ENCODE data around the gene UIMC1. TPM values are rescaled to one million over a fixed set of nuclear protein-coding genes. Genes with fewer than 3 reads are reported as not detected.

The UIMC1 gene
- polyA plus RNA-seq, 1 donor (not counting 4 experiments of a cell fraction or from before 2014, with no cell fraction given) = 29.0 TPM

DNA sequence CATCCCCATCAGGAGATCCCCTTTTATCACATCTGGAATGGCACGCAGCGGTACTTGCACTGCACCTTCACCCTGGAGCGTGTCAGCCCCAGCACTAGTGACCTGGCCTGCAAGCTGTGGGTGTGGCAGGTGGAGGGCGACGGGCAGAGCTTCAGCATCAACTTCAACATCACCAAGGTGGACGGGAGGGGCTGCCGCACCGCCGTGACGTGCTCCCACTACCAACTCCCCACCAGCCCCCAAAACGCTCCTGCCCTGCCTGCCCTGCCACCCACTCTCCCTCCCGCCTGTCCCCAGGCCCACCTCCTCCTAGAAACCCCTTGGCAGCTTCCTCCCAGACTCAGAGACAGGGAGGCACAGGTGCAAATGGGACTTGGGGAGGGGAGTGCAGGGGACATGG, 128.1 kb downstream of the UIMC1 start:
- H3K9ac ChIP-seq (ENCODE audit: control insufficient read depth, extremely low read depth, insufficient read depth, low read length) = no peak overlapping the region
- no peak overlapping the region for H2AFZ ChIP-seq (ENCODE audit: control insufficient read depth, low read length)
- no peaks in the 10 kb centered on the region for H3K36me3 ChIP-seq (ENCODE audit: control insufficient read depth in 2 of 2, extremely low read depth in 1 of 2, insufficient read depth in 2 of 2, low read length in 2 of 2)
- dilution Hi-C loops (cut with MboI; ENCODE audit: extremely low pct_ligation_motif_present, low sequenced_read_pairs) = no loop called here
- H3K27me3 ChIP-seq (ENCODE audit: control insufficient read depth, extremely low read depth, insufficient read depth, low read length) = peaks cover 44% of the 10 kb centered on the region
- H3K79me2 ChIP-seq (ENCODE audit: control insufficient read depth, insufficient read depth, low read length) = no peaks in the 10 kb centered on the region
- no peaks in the 10 kb centered on the region for H3K9me1 ChIP-seq (ENCODE audit: control insufficient read depth, extremely low read depth, insufficient read depth, low read length)
- H3K4me2 ChIP-seq (ENCODE audit: control insufficient read depth, extremely low read depth, insufficient read depth, low read depth, low read length) = no peak overlapping the region
- H3K9me3 ChIP-seq (ENCODE audit: control insufficient read depth, low read depth, low read length) = no peaks in the 10 kb centered on the region
- no peak overlapping the region for H3K4me3 ChIP-seq (ENCODE audit: control insufficient read depth in 2 of 3, extremely low read depth in 1 of 3, insufficient read depth in 2 of 3, low read depth in 1 of 3, low read length in 3 of 3)
- DNase-seq (ENCODE audit: low read depth, low spot score) (no peak), FAIRE-seq (no peak)
- H4K20me1 ChIP-seq (ENCODE audit: control insufficient read depth, extremely low read depth, insufficient read depth, low read length) = no peaks in the 10 kb centered on the region
- peaks cover 4% of the 10 kb centered on the region for H3K4me1 ChIP-seq (ENCODE audit: control insufficient read depth, extremely low read depth, insufficient read depth, low read length)
- H3K27ac ChIP-seq (ENCODE audit: control insufficient read depth, insufficient read depth, low read length) = no peak overlapping the region
- TF ChIP-seq CTCF (optimal IDR thresholded peaks at IDR 0.05 in 1 of 3, IDR thresholded peaks at IDR 0.05 in 1 of 3, conservative IDR thresholded peaks at IDR 0.05 in 1 of 3; ENCODE audit: extremely low read depth in 1 of 3, insufficient read depth in 2 of 3, low read length in 3 of 3) (no peak), EZH2 (IDR thresholded peaks at IDR 0.05; ENCODE audit: low read length) (no peak)

- Histone ChIP-seq H3K4me3 (ENCODE audit: control insufficient read depth in 2 of 3, extremely low read depth in 1 of 3, insufficient read depth in 2 of 3, low read depth in 1 of 3, low read length in 3 of 3) (no peak overlapping the region), H3K79me2 (ENCODE audit: control insufficient read depth, insufficient read depth, low read length) (no peaks in the 10 kb centered on the region), H2AFZ (ENCODE audit: control insufficient read depth, low read length) (no peak overlapping the region), H3K4me1 (ENCODE audit: control insufficient read depth, extremely low read depth, insufficient read depth, low read length) (peaks cover 4% of the 10 kb centered on the region), H3K27ac (ENCODE audit: control insufficient read depth, insufficient read depth, low read length) (no peak overlapping the region), H3K27me3 (ENCODE audit: control insufficient read depth, extremely low read depth, insufficient read depth, low read length) (peaks cover 44% of the 10 kb centered on the region), H4K20me1 (ENCODE audit: control insufficient read depth, extremely low read depth, insufficient read depth, low read length) (no peaks in the 10 kb centered on the region), H3K9me3 (ENCODE audit: control insufficient read depth, low read depth, low read length) (no peaks in the 10 kb centered on the region), H3K4me2 (ENCODE audit: control insufficient read depth, extremely low read depth, insufficient read depth, low read depth, low read length) (no peak overlapping the region), H3K9ac (ENCODE audit: control insufficient read depth, extremely low read depth, insufficient read depth, low read length) (no peak overlapping the region), H3K36me3 (ENCODE audit: control insufficient read depth in 2 of 2, extremely low read depth in 1 of 2, insufficient read depth in 2 of 2, low read length in 2 of 2) (no peaks in the 10 kb centered on the region), H3K9me1 (ENCODE audit: control insufficient read depth, extremely low read depth, insufficient read depth, low read length) (no peaks in the 10 kb centered on the region)
- FAIRE-seq (no peak), DNase-seq (ENCODE audit: low read depth, low spot score) (no peak)
- no peak for TF ChIP-seq EZH2 (IDR thresholded peaks at IDR 0.05; ENCODE audit: low read length)
- dilution Hi-C loops (cut with MboI; ENCODE audit: extremely low pct_ligation_motif_present, low sequenced_read_pairs) = no loop called here
Measured at GRCh38 chr5:176877793-176878331, 128.7 kb downstream of the UIMC1 start.
